IPS-20b (cell line): ENCODE measurements around the gene OAS2.

ENCODE experiments used
- H3K27ac ChIP-seq: one replicate; pipeline ENCODE4 v1.5.1; 2013; ENCODE audit warnings: low read length
- H3K27me3 ChIP-seq: 2 replicates; pipeline ENCODE4 v1.6.1; 2013; ENCODE audit warnings: mild to moderate bottlenecking, low read length, inconsistent platforms; ENCODE audit not compliant: insufficient read depth
- H3K36me3 ChIP-seq: 2 replicates; pipeline ENCODE4 v1.6.1; 2013; ENCODE audit warnings: low read depth, mild to moderate bottlenecking, inconsistent platforms, low read length, moderate library complexity; ENCODE audit not compliant: insufficient read depth
- H3K4me1 ChIP-seq: 2 replicates; pipeline ENCODE4 v1.6.1; 2013; ENCODE audit warnings: mild to moderate bottlenecking, control low read depth, inconsistent platforms, low read length, moderate library complexity; ENCODE audit not compliant: insufficient read depth
- H3K4me3 ChIP-seq: 2 replicates; pipeline ENCODE4 v1.5.1; 2013; ENCODE audit warnings: mild to moderate bottlenecking, low read length, inconsistent platforms
- H3K9ac ChIP-seq: 2 replicates; pipeline ENCODE4 v1.6.1; 2013; ENCODE audit warnings: low read depth, mild to moderate bottlenecking, inconsistent platforms, low read length, moderate library complexity
- H3K9me3 ChIP-seq: 2 replicates; pipeline ENCODE4 v1.6.1; 2013; ENCODE audit warnings: mild to moderate bottlenecking, low read depth, low read length, inconsistent platforms; ENCODE audit not compliant: insufficient read depth

Gene OAS2, protein sequence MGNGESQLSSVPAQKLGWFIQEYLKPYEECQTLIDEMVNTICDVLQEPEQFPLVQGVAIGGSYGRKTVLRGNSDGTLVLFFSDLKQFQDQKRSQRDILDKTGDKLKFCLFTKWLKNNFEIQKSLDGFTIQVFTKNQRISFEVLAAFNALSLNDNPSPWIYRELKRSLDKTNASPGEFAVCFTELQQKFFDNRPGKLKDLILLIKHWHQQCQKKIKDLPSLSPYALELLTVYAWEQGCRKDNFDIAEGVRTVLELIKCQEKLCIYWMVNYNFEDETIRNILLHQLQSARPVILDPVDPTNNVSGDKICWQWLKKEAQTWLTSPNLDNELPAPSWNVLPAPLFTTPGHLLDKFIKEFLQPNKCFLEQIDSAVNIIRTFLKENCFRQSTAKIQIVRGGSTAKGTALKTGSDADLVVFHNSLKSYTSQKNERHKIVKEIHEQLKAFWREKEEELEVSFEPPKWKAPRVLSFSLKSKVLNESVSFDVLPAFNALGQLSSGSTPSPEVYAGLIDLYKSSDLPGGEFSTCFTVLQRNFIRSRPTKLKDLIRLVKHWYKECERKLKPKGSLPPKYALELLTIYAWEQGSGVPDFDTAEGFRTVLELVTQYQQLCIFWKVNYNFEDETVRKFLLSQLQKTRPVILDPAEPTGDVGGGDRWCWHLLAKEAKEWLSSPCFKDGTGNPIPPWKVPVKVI

DNA sequence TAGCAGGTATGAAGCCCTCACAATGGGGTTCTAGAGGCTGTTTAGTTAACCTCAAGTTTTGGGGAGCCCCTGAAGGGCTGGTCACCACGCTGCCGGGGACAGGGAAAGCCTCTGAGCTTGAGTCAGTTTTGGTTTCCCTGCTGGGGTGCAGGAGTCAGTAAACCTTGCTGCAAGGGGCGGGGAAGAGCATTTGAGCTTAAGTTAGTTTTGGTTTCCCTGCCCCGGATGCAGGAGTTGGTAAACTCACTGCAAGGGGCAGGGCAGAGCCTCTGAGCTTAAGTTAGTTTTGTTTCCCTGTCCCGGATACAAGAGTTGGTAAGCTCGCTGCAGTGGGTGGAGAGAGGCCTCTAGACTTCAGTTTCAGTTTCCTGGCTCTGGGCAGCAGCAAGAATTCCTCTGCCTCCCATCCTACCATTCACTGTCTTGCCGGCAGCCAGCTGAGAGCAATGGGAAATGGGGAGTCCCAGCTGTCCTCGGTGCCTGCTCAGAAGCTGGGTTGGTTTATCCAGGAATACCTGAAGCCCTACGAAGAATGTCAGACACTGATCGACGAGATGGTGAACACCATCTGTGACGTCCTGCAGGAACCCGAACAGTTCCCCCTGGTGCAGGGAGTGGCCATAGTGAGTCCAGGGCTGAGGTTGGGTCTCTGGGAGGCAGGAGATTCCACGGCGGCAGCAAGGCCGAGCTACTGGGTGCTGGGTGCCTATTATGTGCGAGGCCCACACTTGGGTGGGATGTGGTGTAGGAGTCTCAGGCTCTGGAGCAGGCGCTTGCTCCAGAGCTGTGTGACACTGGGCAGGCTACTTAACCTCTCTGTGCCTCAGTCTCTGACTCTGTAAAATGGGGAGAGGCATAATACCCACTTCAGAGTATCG is at the start of gene OAS2:
OAS2 (plus strand) TSS at position 357 of the 878 bp plus-strand sequence; CDS start at position 447, 90 bp downstream.
- Histone ChIP-seq H3K4me1 (no peaks in the 10 kb centered on the region), H3K36me3 (no peaks in the 10 kb centered on the region), H3K9ac (no peak within 1 kb of the TSS), H3K9me3 (no peaks in the 10 kb centered on the region), H3K27ac (no peak within 1 kb of the TSS), H3K27me3 (no peaks in the 10 kb centered on the region), H3K4me3 (no peak within 1 kb of the TSS)

DNA sequence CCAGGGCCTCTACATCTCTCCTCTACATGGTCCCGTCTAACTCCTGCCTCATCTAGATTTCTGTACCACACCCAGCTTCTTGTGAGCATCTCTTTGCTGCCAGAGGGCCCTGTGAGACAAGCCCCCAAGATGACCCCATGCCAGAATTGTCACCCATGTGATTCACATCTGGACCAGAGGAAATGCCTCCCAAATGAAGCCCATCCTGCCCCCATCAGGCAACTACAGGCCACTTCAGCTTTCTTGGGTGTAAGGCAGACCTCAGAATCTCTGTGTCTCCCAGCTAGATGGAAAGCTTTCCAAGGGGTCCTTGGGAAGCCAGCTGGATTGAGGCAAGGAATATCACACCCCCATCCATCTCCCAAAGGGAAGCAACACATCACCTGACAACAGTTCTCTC is 49.3 kb upstream of the OAS2 start:
- H3K36me3 ChIP-seq = no peaks in the 10 kb centered on the region
- H3K4me3 ChIP-seq = no peak overlapping the region
- no peak overlapping the region for H3K9ac ChIP-seq
- no peak overlapping the region for H3K27ac ChIP-seq
- 0 out of 2 replicates have a peak, but pooled peaks cover 4% of the 10 kb centered on the region for H3K9me3 ChIP-seq
- no peaks in the 10 kb centered on the region for H3K4me1 ChIP-seq
- no peaks in the 10 kb centered on the region for H3K27me3 ChIP-seq

DNA sequence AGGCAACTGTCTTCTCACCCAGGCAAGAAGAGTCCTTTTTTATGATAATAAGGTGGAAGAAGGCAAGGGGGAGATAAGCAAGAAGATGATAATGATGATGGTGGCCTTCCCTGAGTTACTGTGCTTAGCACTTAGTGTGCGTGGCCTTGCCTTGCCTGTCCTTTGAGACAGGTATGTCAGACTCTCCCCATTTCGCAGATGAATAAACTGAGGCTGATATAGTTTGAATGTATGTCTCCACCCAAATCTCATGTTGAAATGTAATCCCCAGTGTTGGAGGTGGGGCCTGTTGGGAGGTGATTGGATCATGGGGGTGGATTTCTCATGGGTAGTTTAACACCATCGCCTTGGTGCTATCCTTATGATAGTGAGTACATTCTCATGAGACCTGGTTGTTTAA is 48.6 kb upstream of the OAS2 start:
- Histone ChIP-seq H3K27me3 (no peaks in the 10 kb centered on the region), H3K36me3 (no peaks in the 10 kb centered on the region), H3K9ac (no peak overlapping the region), H3K4me3 (no peak overlapping the region), H3K27ac (no peak overlapping the region), H3K4me1 (no peaks in the 10 kb centered on the region), H3K9me3 (0 out of 2 replicates have a peak, but pooled peaks cover 4% of the 10 kb centered on the region)

DNA sequence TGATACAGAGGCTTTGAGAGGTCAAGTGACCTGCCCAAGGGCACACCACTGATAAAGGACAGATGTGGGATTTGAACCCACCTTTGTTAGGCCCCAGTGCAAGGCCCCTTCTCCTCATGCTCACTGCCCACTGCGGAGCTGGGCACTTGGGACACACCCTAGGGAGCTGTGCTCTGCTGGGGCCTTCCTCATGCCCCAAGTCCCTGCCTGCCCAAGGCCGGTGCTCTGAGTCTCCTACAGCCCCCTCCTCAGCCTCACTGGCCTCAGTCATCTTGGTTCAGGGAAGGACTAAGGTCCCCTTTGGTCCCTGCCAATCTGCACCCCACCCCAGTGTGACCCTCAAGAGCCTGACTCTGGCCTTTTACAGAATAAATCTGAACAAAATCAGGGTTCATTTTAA is 48.0 kb upstream of the OAS2 start:
- H3K27me3 ChIP-seq = no peaks in the 10 kb centered on the region
- H3K9ac ChIP-seq = no peak overlapping the region

DNA sequence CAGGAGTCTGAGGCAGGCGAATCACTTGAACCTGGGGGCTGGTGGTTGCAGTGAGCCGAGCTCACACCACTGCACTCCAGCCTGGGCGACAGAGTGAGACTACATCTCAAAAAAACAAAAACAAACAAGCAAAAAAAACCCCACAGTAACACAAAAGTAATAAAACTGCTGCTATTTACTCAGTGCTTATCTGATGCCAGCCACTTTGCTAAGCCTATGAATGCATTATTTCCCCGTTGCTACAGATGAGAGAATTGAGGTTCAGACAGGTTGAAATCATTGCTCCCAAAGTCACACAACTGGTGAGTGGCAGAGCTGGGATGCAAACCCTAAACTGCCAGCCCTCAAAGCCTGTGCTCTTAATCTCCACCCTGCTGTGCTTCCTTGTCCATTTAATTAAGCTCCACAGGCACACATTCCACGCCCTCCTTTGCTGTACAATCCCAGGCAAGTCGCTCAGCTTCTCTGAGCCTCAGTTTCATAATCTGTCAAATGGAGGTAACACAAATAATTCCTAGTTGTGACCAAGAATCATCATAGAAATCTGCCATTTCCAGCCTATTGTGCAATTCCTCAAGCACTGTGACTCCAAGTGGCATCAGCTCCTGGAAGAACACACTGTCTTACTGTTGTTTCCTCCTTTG is 45.7 kb upstream of the OAS2 start:
- H3K36me3 ChIP-seq = no peaks in the 10 kb centered on the region
- H3K4me1 ChIP-seq = no peaks in the 10 kb centered on the region
- H3K27ac ChIP-seq = no peak overlapping the region
- 0 out of 2 replicates have a peak, but pooled peaks cover under 1% of the 10 kb centered on the region for H3K9me3 ChIP-seq
- no peak overlapping the region for H3K4me3 ChIP-seq
- H3K9ac ChIP-seq = no peak overlapping the region
- H3K27me3 ChIP-seq = peaks cover 15% of the 10 kb centered on the region

More for the DNA sequence above, 48.0 kb upstream of the OAS2 start:
- H3K36me3 ChIP-seq = no peaks in the 10 kb centered on the region
- H3K27ac ChIP-seq = no peak overlapping the region
- H3K4me1 ChIP-seq = no peaks in the 10 kb centered on the region
- no peak overlapping the region for H3K4me3 ChIP-seq
- H3K9me3 ChIP-seq = 0 out of 2 replicates have a peak, but pooled peaks cover 4% of the 10 kb centered on the region

DNA sequence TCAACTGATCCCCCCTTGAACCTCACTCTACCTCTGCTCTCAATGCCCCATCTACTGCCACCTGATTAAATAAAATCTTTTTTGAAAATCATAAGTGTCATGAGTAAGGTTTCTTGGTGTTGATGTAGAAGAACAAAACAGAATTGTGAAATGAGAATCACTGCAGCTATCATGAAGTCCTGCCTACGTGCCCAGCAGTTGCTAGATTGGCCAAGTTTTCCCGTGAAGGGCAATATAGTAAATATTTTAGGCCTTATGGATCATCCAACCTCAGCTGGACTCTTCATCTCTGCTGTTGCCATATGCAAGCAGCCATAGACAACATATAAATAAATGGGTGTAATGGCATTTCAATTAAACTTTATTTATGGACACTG is 45.2 kb upstream of the OAS2 start:
- Histone ChIP-seq H3K36me3 (no peaks in the 10 kb centered on the region), H3K27me3 (peaks cover 20% of the 10 kb centered on the region), H3K4me3 (no peak overlapping the region), H3K9ac (no peak overlapping the region), H3K9me3 (no peaks in the 10 kb centered on the region), H3K27ac (no peak overlapping the region), H3K4me1 (no peaks in the 10 kb centered on the region; the same call in 1 of the 2 replicates)

DNA sequence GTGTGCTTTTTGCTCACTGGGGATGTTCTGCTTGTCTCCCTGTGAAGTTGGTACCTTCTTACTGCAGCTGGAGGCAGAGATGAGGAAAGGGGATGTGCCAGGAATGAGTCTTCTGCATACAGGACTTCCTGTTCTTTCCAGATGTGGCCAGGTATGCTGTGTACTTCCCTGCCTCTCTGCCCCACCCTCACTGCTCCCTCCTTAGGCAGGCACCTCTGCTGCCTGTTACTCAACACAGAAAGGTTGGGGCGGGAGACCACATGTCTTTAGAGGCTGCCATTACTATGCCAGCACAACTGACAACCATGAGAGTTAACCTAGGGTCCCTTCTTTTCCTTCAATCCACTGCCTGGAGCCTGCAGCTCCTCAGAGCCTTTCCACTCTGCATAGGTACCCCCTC is 42.1 kb upstream of the OAS2 start:
- no peaks in the 10 kb centered on the region; the same call in 1 of the 2 replicates for H3K4me1 ChIP-seq
- no peak overlapping the region for H3K27ac ChIP-seq
- no peak overlapping the region for H3K9ac ChIP-seq
- H3K27me3 ChIP-seq = peaks cover 40% of the 10 kb centered on the region
- no peak overlapping the region for H3K4me3 ChIP-seq
- H3K9me3 ChIP-seq = no peaks in the 10 kb centered on the region
- no peaks in the 10 kb centered on the region for H3K36me3 ChIP-seq

DNA sequence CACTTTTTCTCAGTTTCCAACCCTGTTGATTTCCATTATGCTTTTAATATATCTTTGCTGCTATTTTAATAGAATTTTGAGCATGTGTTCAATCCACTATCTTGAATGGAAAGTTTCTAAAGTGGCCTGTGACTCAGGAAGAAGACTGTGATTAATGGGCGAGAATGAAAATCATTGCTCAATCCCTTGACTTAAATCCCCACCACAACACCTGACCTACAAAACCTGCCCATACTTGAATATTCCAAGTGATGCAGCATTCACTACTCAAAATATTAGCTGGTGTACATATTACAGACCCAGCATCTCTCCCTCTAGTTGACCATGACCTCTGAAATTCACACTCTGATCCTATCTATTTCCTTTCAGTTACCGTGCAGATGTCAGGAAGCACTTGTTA is 41.4 kb upstream of the OAS2 start:
- no peak overlapping the region for H3K9ac ChIP-seq
- H3K27ac ChIP-seq = no peak overlapping the region
- H3K4me1 ChIP-seq = no peaks in the 10 kb centered on the region; the same call in 1 of the 2 replicates
- H3K9me3 ChIP-seq = no peaks in the 10 kb centered on the region
- peaks cover 40% of the 10 kb centered on the region for H3K27me3 ChIP-seq
- no peak overlapping the region for H3K4me3 ChIP-seq
- H3K36me3 ChIP-seq = no peaks in the 10 kb centered on the region

DNA sequence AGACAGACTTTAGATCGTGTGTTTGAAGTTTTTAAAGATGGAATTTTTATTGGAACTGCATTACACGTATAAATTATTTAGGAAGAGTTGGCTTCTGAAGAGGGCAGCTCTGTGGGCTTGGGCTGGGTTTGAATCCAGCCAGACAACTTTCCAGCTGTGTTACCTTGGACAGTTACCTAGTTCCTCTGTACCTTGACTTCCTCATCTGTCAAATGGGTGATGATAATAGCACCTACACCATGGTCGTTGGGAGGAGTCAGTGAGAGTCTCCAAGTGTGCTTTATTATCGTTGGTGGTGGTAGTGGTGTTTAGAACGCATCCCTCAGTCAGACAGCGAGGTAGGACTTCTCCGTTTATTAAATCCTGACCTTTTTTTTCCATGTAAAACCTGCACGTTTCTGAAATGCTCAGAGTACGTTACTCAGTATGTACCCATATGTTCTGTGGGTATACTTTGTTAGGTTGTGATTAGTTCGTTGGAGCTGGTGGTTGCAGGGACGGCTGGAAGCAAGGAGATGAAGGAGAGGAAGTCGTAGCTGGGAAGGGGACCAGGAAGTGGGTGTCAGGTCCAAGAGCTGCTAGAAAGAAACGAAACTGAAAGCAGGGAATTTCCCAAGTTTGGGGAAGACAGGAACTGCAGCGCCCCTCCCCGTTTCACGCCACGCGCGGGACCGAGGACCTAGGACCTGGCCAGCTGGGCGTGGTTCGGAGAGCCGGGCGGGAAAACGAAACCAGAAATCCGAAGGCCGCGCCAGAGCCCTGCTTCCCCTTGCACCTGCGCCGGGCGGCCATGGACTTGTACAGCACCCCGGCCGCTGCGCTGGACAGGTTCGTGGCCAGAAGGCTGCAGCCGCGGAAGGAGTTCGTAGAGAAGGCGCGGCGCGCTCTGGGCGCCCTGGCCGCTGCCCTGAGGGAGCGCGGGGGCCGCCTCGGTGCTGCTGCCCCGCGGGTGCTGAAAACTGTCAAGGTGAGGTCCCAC is 40.3 kb upstream of the OAS2 start, which contains the start of gene OAS3:
OAS3 (plus strand) TSS at position 734 of the 979 bp plus-strand sequence; CDS start at position 791, 57 bp downstream.
- Histone ChIP-seq H3K4me3 (peak within 1 kb of the TSS; percentile 71), H3K27me3 (peaks cover 40% of the 10 kb centered on the region), H3K36me3 (no peaks in the 10 kb centered on the region), H3K4me1 (no peaks in the 10 kb centered on the region; the same call in 1 of the 2 replicates), H3K27ac (no peak within 1 kb of the TSS), H3K9ac (peak within 1 kb of the TSS; percentile 38; the same call in 1 of the 2 replicates), H3K9me3 (no peaks in the 10 kb centered on the region)

DNA sequence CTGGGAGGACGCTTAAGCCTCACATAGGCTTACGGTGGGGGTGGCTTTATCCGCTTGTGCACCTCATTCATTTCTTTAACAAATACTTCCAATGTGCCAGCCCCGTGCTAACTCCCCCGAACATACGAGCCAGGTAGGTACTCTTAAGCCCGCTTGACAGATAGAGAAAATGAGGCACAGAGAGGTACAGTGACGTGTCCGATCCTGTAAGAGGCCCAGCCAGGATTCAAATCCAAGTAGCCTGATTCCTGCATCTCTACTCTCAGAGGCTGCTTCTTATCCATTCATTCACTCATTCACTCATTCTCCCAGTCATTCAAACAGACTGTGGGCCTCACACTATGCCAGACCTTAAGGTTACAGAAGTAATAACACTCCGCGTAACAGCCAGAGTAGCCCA is 39.6 kb upstream of the OAS2 start:
- Histone ChIP-seq H3K4me1 (no peaks in the 10 kb centered on the region; the same call in 1 of the 2 replicates), H3K27me3 (peaks cover 40% of the 10 kb centered on the region), H3K4me3 (peak overlapping the region; percentile 71), H3K9ac (peak overlapping the region; percentile 38; the same call in 1 of the 2 replicates), H3K27ac (no peak overlapping the region), H3K36me3 (no peaks in the 10 kb centered on the region), H3K9me3 (no peaks in the 10 kb centered on the region)
